GM23338 (cell line): ENCODE data around the gene RAN. TPM values are rescaled to one million over a fixed set of nuclear protein-coding genes. Genes with fewer than 3 reads are reported as not detected.
A peak's percentile ranks its signal among the peaks of the same experiment; 100 is the strongest.

Experiments
- ATAC-seq: fragments of 200-7000 bp; cut with Tn5 transposase; 3 replicates; pipeline ENCODE4 v1.9.1; 2020
- DNase-seq: peaks from one replicate; pipeline ENCODE4 v3.0.0-alpha.2; 2015; ENCODE audit warnings: low spot score
- H2AFZ ChIP-seq: fragments of 200-600 bp; sonication (generic); 2 replicates; pipeline ENCODE4 v1.8.0; 2016; ENCODE audit warnings: antibody characterized with exemption, mild to moderate bottlenecking, moderate library complexity
- H3F3A ChIP-seq: fragments of 200-600 bp; sonication (generic); replicated peaks from 2 replicates; pipeline ENCODE4 v1.8.0; 2017; ENCODE audit warnings: antibody characterized with exemption, mixed run types, low read depth
- H3K27ac ChIP-seq: fragments of 200-600 bp; sonication (generic); 2 replicates; pipeline ENCODE4 v1.6.1; 2016; ENCODE audit warnings: low read depth
- H3K27me3 ChIP-seq: fragments of 200-600 bp; sonication (generic); 2 replicates; pipeline ENCODE4 v1.8.0; 2016; ENCODE audit warnings: mild to moderate bottlenecking, mixed run types, moderate library complexity; ENCODE audit not compliant: insufficient read depth
- H3K36me3 ChIP-seq: fragments of 200-600 bp; sonication (generic); 2 replicates; pipeline ENCODE4 v1.8.0; 2016; ENCODE audit warnings: mild to moderate bottlenecking; ENCODE audit not compliant: insufficient read depth
- H3K4me1 ChIP-seq: fragments of 200-600 bp; sonication (generic); 2 replicates; pipeline ENCODE4 v1.8.0; 2016; ENCODE audit warnings: mild to moderate bottlenecking, moderate library complexity; ENCODE audit not compliant: insufficient read depth
- H3K4me2 ChIP-seq: fragments of 200-600 bp; sonication (generic); 2 replicates; pipeline ENCODE4 v1.7.1; 2017; ENCODE audit warnings: mixed run types
- H3K4me3 ChIP-seq: fragments of 200-600 bp; sonication (generic); 2 replicates; pipeline ENCODE4 v1.6.1; 2016; ENCODE audit warnings: mixed run types
- H3K79me2 ChIP-seq: fragments of 200-600 bp; sonication (generic); replicated peaks from 2 replicates; pipeline ENCODE4 v1.8.0; 2017; ENCODE audit warnings: mild to moderate bottlenecking; ENCODE audit not compliant: insufficient read depth
- H3K9me2 ChIP-seq: fragments of 200-600 bp; sonication (generic); 2 replicates; pipeline ENCODE4 v1.8.0; 2017; ENCODE audit not compliant: insufficient read depth
- H4K20me1 ChIP-seq: fragments of 200-600 bp; sonication (generic); replicated peaks from 2 replicates; pipeline ENCODE4 v1.8.0; 2017; ENCODE audit warnings: mild to moderate bottlenecking; ENCODE audit not compliant: insufficient read depth
- H3K27ac Mint-ChIP-seq: 2 replicates; pipeline ENCODE4 v1.8.0; 2020; ENCODE audit warnings: inconsistent platforms, mild to moderate bottlenecking, moderate library complexity, mixed read lengths
- H3K27me3 Mint-ChIP-seq: 3 replicates; pipeline ENCODE4 v1.8.0; 2022; ENCODE audit warnings: low read depth, mild to moderate bottlenecking, moderate library complexity, mixed read lengths, inconsistent platforms; ENCODE audit not compliant: insufficient read depth, poor library complexity
- H3K36me3 Mint-ChIP-seq: 3 replicates; pipeline ENCODE4 v1.8.0; 2021; ENCODE audit warnings: low read depth, mild to moderate bottlenecking, inconsistent platforms, moderate library complexity, mixed read lengths
- H3K4me1 Mint-ChIP-seq: 3 replicates; pipeline ENCODE4 v1.8.0; 2020; ENCODE audit warnings: mild to moderate bottlenecking, inconsistent platforms, mixed read lengths
- H3K4me3 Mint-ChIP-seq: 3 replicates; pipeline ENCODE4 v1.8.0; 2021; ENCODE audit warnings: moderate library complexity, mild to moderate bottlenecking, inconsistent platforms, mixed read lengths
- H3K9me3 Mint-ChIP-seq: 3 replicates; pipeline ENCODE4 v1.8.0; 2020; ENCODE audit warnings: moderate library complexity, mild to moderate bottlenecking, inconsistent platforms, mixed read lengths
- CREB1 ChIP-seq: fragments of 250-450 bp; sonication (Bioruptor Pico); IDR thresholded peaks from 2 replicates; pipeline ENCODE4 v1.5.0; 2020; ENCODE audit warnings: low read depth, mild to moderate bottlenecking, moderate library complexity
- CTCF ChIP-seq, 2 experiments: fragments of 200-600 bp in 1 of 2; sonication (generic) in 1 of 2; conservative IDR thresholded peaks; 2 replicates each; pipeline versions ENCODE4 v1.5.1 to v1.6.1; 2016 to 2017; ENCODE audit warnings: antibody characterized with exemption in 2 of 2, low read depth in 2 of 2, mild to moderate bottlenecking in 2 of 2, moderate library complexity in 1 of 2
- ETS1 ChIP-seq: IDR thresholded peaks from 2 replicates; pipeline ENCODE4 v1.6.1; 2016; ENCODE audit warnings: antibody characterized with exemption
- EZH2 ChIP-seq: fragments of 200-600 bp; sonication (generic); IDR thresholded peaks from one replicate; pipeline ENCODE4 v1.8.0; 2017; ENCODE audit warnings: antibody characterized with exemption, mild to moderate bottlenecking, low read depth; ENCODE audit not compliant: unreplicated experiment
- EZH2phosphoT487 ChIP-seq: fragments of 200-600 bp; sonication (generic); IDR thresholded peaks from one replicate; pipeline ENCODE4 v1.8.1; 2018; ENCODE audit warnings: antibody characterized with exemption; ENCODE audit not compliant: unreplicated experiment
- JUNB ChIP-seq: IDR thresholded peaks from one replicate; pipeline ENCODE4 v1.6.1; 2016; ENCODE audit warnings: antibody characterized with exemption; ENCODE audit not compliant: unreplicated experiment
- NANOG ChIP-seq: IDR thresholded peaks from 2 replicates; pipeline ENCODE4 v1.6.1; 2016; ENCODE audit warnings: antibody characterized with exemption, borderline replicate concordance
- POLR2AphosphoS5 ChIP-seq: IDR thresholded peaks from 2 replicates; pipeline ENCODE4 v1.6.1; 2016; ENCODE audit warnings: antibody characterized with exemption, low read depth
- REST ChIP-seq: IDR thresholded peaks from one replicate; pipeline ENCODE4 v1.6.1; 2018; ENCODE audit warnings: antibody characterized with exemption; ENCODE audit not compliant: unreplicated experiment
- STAT1 ChIP-seq: IDR thresholded peaks from one replicate; pipeline ENCODE4 v1.6.1; 2016; ENCODE audit warnings: antibody characterized with exemption; ENCODE audit not compliant: unreplicated experiment
- ZNF114 ChIP-seq: fragments of 250-450 bp; sonication (Bioruptor Pico); IDR thresholded peaks from 2 replicates; pipeline ENCODE4 v1.5.0; 2020; ENCODE audit warnings: mild to moderate bottlenecking, moderate library complexity
- ZNF331 ChIP-seq: fragments of 250-450 bp; sonication (Bioruptor Pico); IDR thresholded peaks from 2 replicates; pipeline ENCODE4 v1.5.0; 2020; ENCODE audit warnings: low read depth, mild to moderate bottlenecking, moderate library complexity
- ZNF462 ChIP-seq: fragments of 250-450 bp; sonication (Bioruptor Pico); IDR thresholded peaks from 2 replicates; pipeline ENCODE4 v1.5.0; 2020; ENCODE audit warnings: mild to moderate bottlenecking, moderate library complexity
- polyA plus RNA-seq: library from polyadenylated mRNA; unstranded; fragments of >200 nt; fragmentation: Nextera tagmentation; extraction: Ambion mirVana; gene quantifications from 2 replicates; pipeline ENCODE4 v1.2.1, GENCODE V29; 2016
- total RNA-seq: library from RNA; depleted of rRNA; stranded (reverse); fragments of >200 nt; shearing (Covaris generic); gene quantifications from 2 replicates; pipeline ENCODE4 v1.2.3, GENCODE V29; 2014

The RAN gene
- total and polyA plus RNA-seq, 2 experiments from 2014 or later = 976 to 2,289 TPM

GRCh38 chr12:130879781-130880389 lies 8.0 kb downstream of the RAN start:
- peaks cover 26% of the 10 kb centered on the region for H3K36me3 ChIP-seq
- no peak overlapping the region for H3K27ac Mint-ChIP-seq
- no peaks in the 10 kb centered on the region for H3K27me3 ChIP-seq
- peaks cover 37% of the 10 kb centered on the region for H3F3A ChIP-seq
- peaks cover 29% of the 10 kb centered on the region for H3K36me3 Mint-ChIP-seq
- peaks cover 34% of the 10 kb centered on the region for H3K4me1 Mint-ChIP-seq
- no peak overlapping the region for H2AFZ ChIP-seq
- no peak overlapping the region for H3K4me3 ChIP-seq
- TF ChIP-seq POLR2AphosphoS5 = no peak
- no peak for TF ChIP-seq ZNF114 (CRISPR knock-in tag)
- TF ChIP-seq NANOG = no peak
- no peak for TF ChIP-seq ETS1
- TF ChIP-seq JUNB = no peak
- no peak for TF ChIP-seq REST
- no peak for TF ChIP-seq CTCF (conservative IDR thresholded peaks at IDR 0.05; ENCODE audit: low read depth in 2 of 2)
- TF ChIP-seq CREB1 (CRISPR knock-in tag) = no peak
- no peak for TF ChIP-seq STAT1
- TF ChIP-seq ZNF331 (CRISPR knock-in tag) = no peak
- TF ChIP-seq ZNF462 = no peak
- TF ChIP-seq EZH2phosphoT487 = no peak
- no peak for TF ChIP-seq EZH2
- H3K4me1 ChIP-seq = peaks cover 20% of the 10 kb centered on the region; the same call in 1 of the 2 replicates
- H3K27me3 Mint-ChIP-seq = peaks cover 18% of the 10 kb centered on the region
- ATAC-seq (peak; percentile 45), DNase-seq (peak; percentile 45)
- no peak overlapping the region for H3K4me3 Mint-ChIP-seq
- peak overlapping the region; percentile 84; the same call in 1 of the 2 replicates for H3K27ac ChIP-seq
- H3K79me2 ChIP-seq = peaks cover 7% of the 10 kb centered on the region
- H3K4me2 ChIP-seq = no peak overlapping the region
- H4K20me1 ChIP-seq = peaks cover 30% of the 10 kb centered on the region
- no peaks in the 10 kb centered on the region; the same call in 1 of the 3 replicates for H3K9me3 Mint-ChIP-seq
- peaks cover 2% of the 10 kb centered on the region; the same call in 1 of the 2 replicates for H3K9me2 ChIP-seq
